Measurements from ENCODE around the gene KCNK17. TPM values are rescaled to one million over a fixed set of nuclear protein-coding genes. Genes with fewer than 3 reads are reported as not detected.

Gene KCNK17
- total RNA-seq, 1 donor from 2014 or later = not detected

DNA sequence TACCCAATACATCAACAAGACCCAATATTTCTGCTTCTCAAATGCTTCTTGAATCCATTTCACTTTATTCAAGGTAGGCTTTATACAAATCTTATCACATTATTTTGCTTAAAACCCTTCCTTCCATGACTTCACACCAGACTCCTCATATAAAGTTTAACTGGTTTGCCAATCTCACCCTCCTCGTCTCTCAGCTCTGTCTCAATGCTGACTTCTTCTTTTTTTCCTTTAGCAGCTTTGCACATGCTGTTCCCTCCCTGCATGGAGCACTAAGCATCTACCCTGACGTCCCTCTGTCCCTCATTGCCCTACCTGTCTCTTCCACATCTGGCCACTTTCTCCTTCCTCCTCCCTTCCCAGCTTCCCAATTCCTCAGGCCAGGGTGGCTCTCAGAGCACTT, 31.4 kb downstream of the KCNK17 start:
- ATAC-seq = no peak
- intact Hi-C loops (cut with DNase I) = no loop called here
- DNase-seq (ENCODE audit: missing footprints) = no peak

DNA sequence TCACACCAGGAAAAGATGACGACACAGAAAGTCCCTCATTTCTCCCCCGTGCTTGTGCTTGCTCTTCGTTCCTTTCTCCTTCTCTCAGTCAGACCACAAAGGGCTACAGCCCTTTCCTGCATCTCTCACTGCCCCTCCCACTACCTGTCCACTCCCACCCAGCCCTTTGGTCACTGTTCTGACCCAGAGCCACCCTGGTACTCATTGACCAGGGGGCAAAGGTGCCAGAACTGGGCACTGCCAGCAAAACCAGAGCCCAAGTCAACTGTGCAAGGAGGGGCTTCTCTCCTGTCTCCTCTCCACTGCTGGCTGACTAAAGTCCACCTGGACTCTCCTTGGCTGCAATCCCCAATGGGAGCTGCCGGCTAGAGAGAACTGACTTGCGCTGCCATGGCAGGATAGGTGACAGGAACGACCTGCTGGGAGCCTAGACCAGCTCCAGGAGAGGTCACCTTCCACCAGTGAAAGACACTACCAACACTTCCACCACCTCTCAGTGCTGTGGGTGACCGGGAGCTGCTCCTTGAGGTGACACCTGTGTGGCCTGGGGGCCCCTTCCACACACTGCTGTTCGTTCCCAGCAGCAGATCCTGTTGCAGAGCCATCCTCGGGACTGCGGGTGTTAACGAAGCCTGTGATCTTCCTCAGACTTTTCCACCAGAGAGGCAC, 32.8 kb downstream of the KCNK17 start:
- ATAC-seq (no peak), DNase-seq (ENCODE audit: missing footprints) (no peak)
- intact Hi-C loops (cut with DNase I) = no loop called here

DNA sequence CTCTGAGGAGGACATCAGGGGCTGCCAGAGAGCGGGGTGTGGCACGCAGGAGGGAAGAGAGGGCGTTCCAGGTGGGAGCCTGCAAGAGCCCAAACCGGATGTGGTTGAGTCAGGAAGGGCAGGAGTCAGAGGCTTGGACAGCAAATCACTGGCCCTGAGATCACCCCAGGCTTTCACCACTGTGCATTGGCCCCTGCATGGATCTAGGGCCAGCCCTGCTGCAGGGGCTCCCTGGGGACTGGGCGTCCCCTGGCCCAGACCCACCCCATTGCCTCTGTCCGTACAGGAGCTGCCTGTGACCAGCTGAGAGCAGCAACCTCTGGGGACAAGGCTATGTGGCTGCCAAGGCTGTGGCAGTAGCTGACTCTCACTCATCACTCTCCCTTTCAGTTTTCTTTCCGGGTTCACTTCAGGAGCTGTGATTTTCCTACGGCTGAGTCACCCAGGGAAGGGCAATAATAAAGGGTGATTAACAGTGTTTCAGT, 33.9 kb downstream of the KCNK17 start:
- ATAC-seq (peak; percentile 51), DNase-seq (ENCODE audit: missing footprints) (no peak)
- intact Hi-C loops (cut with DNase I) = no loop called here

- DNase-seq (ENCODE audit: missing footprints) (no peak), ATAC-seq (no peak)
- intact Hi-C loops (cut with DNase I) = no loop called here
Measured at GRCh38 chr6:39279539-39279938, 34.7 kb downstream of the KCNK17 start.

DNA sequence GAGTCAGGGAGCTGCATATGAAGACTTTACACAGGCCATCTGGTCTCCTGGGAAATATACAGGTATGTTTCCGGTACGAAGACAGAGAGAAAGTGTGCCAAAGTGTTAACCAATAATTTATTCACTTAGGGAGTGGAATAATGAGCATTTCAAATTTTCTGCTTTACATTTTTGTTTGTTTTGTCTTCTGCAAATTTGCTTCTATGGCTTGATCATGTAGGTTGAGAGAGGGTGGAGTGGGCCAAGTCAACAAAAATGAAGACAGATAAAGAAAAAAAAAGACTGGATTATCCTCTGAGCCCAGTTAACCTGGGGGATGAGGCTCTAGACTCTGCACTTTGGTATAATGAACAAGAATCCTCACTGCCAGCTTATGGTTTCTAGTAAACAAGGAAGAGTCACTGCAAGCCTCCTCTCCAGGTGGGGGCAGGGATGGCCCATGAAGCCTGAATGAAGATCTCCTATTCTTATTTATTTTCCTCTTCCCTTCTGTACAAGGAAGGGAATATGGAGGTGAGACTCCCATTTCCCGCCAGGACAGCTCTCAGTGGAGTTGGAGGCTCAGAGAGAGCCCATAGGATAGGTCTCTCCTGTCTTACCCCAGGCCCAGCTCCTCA, 37.7 kb downstream of the KCNK17 start:
- no peak for ATAC-seq

GRCh38 chr6:39274903-39275302, 39.3 kb downstream of the KCNK17 start:
- ATAC-seq = no peak
- no peak for DNase-seq (ENCODE audit: missing footprints)
- intact Hi-C loops (cut with DNase I) = no loop called here

More for the DNA sequence above, 37.7 kb downstream of the KCNK17 start:
- intact Hi-C loops (cut with DNase I) = no loop called here
- no peak for DNase-seq (ENCODE audit: missing footprints)

GRCh38 chr6:39274471-39274870, 39.7 kb downstream of the KCNK17 start:
- intact Hi-C loops (cut with DNase I) = no loop called here
- no peak for DNase-seq (ENCODE audit: missing footprints)
- no peak for ATAC-seq

- intact Hi-C loops (cut with DNase I) = no loop called here
- ATAC-seq (no peak), DNase-seq (ENCODE audit: missing footprints) (no peak)
Measured at GRCh38 chr6:39273406-39273821, 40.8 kb downstream of the KCNK17 start.

DNA sequence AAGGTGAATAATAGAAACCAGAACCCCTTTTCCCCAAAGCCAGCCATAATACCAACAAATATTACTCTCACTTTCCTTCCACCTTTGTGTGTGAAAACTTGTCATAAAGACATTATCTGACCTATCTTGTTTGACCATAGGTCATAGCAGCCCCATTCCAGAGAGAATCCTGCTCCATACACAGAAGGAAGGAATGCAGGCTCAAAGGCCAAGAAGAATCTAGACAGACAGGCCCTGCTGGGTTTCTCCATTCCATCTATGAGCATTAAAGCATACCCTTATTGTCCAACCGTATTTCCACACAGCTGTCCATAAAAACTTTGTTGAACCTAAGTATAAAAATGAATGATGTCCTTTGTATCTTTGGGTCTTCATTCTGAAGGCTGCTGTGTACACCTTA, 44.3 kb downstream of the KCNK17 start:
- DNase-seq (ENCODE audit: missing footprints) (no peak), ATAC-seq (no peak)
- intact Hi-C loops (cut with DNase I) = no loop called here

DNA sequence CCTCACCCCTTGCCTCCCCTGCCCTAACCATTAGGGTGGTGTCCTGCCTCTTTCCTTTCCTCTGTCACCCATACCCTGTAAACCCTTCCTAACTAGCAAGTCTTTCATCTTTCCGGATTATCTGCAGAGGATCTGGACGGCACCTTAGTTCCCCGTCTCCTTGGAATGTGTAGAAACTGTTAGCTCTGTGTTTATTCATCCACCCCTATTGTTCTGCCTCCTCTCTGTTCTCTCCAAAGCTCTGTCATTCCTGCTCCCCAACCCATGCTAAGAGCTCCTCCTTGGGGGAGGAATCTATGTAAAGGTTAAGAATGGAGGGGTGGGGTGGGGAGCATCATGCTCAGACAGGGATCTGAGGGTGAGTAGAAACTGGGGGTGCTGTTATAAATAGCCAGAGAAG, 45.5 kb downstream of the KCNK17 start:
- intact Hi-C loops (cut with DNase I) = no loop called here
- no peak for ATAC-seq
- DNase-seq (ENCODE audit: missing footprints) = no peak

DNA sequence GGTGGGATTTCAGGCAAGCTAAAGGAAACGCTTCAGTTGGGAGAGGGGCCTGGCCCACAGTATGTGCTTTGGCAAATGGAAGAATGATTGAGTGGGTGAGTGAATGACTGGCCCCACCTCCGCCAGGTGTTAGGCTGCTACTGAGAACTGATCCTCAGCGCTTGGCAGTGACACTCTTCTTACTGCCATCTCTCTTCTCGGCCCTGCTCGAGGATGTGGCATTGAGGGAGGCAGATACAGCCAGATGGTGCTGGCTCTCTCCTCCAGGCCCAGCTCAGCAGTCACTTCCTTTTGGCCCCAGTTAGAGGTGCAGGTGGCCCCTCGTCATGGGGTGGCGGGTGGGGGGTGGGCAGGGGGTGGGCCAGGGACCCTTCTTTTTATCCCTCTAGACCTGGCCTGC, 46.0 kb downstream of the KCNK17 start:
- DNase-seq (ENCODE audit: missing footprints) (no peak), ATAC-seq (no peak)
- intact Hi-C loops (cut with DNase I) = no loop called here

- DNase-seq (ENCODE audit: missing footprints) (no peak), ATAC-seq (no peak)
- intact Hi-C loops (cut with DNase I) = no loop called here
Measured at GRCh38 chr6:39266782-39267355, 47.4 kb downstream of the KCNK17 start.

DNA sequence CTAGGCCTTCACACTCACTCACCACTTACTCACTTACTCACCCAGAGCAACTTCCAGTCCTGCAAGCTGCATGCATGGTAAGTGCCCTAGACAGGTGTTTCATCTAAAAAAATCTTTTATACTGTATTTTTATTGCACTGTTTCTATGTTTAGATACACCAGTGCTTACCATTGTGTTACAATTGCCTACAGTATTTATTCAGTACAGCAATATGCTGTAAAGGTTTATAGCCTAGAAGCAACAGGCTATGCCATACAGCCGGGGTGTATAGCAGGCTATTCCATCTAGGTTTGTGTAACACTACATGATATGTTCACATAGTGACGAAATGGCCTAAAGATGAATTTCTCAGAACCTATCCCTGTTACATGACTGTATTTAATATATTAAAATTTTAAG, 47.8 kb downstream of the KCNK17 start:
- DNase-seq (ENCODE audit: missing footprints) (no peak), ATAC-seq (no peak)
- intact Hi-C loops (cut with DNase I) = no loop called here

GRCh38 chr6:39263303-39264037, 50.7 kb downstream of the KCNK17 start:
- no peak for ATAC-seq
- intact Hi-C loops (cut with DNase I) = no loop called here
- no peak for DNase-seq (ENCODE audit: missing footprints)

DNA sequence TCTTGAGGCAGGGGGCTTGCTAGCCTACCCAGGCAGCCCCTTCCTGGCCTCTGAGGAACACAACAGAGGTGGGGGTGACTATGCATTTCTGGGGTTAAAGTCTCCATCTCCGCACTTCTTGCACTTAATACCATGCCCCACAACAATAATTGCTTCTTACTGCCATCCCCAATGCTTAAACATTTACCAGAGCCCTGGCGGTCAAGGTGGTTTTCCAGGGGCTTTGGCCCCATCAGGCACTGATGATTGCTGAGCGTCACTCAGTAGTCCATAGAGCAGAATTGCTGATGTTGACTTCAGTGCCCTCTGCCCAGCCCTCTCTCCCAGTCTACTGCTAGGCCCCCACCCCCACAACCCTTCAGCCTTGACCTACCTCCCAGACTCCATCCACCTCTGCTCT, 52.5 kb downstream of the KCNK17 start:
- intact Hi-C loops (cut with DNase I) = no loop called here
- ATAC-seq (no peak), DNase-seq (ENCODE audit: missing footprints) (no peak)

GRCh38 chr6:39260953-39261352, 53.3 kb downstream of the KCNK17 start:
- ATAC-seq (no peak), DNase-seq (ENCODE audit: missing footprints) (no peak)
- intact Hi-C loops (cut with DNase I) = no loop called here

- DNase-seq (ENCODE audit: missing footprints) = no peak
- no peak for ATAC-seq
- intact Hi-C loops (cut with DNase I) = no loop called here
Measured at GRCh38 chr6:39260456-39260855, 53.8 kb downstream of the KCNK17 start.

DNA sequence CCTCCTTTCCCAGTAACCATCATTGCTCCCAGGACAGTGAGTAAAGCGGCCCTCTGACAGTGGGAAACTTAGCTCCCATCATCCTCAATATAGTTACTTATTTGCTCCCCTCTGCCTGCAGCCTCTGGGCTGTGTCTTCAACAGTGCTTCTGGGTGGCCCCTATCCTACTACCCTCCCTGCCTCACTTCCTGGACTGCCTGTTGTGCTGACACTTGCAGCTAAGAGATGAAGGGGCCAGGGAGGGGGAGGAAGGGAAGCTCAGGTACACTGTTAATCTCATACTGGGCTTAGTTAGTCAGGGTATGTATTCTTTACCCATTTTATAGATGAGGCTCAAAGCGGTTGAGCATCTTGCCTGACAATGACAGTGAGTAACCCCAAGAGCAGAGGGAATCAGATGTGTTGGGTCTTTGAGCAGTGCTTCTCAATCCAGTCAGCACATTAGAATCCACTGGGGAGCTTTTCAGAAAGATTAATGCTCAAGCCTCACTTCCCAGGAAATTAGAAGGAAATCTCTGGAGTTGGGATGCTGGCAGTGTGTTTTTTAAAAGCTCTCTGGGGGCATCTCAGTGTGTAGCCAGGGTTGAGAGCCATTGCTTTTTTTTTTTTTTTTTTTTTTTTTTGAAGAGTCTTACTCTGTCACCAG, 57.8 kb downstream of the KCNK17 start:
- DNase-seq (ENCODE audit: missing footprints) = no peak
- no peak for ATAC-seq
- intact Hi-C loops (cut with DNase I) = no loop called here

DNA sequence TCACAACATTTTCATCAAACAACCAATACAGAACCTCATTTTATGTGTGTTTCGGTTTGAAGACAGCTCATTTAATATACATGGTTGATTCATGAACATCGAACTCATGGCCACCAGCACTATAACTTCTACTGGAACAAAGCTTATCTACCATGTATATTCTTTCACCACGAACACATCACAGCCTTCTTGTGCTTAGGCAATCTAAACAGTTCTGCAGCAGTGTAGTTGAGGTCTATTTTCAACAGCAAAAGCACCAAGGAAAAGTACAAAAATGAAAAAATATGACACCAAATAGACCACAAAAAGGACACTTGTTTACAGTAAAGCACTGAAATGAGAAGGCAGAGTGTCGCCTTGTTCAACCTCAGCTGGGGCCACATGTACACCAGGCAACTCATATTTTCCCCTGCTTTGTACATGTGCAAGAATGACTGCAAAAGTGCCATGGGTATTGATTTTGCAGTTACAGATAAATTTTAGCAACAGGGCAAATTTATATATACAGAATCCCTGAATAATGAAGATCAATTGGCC, 59.2 kb downstream of the KCNK17 start:
- DNase-seq (ENCODE audit: missing footprints) (no peak), ATAC-seq (no peak)
- intact Hi-C loops (cut with DNase I) = no loop called here
